Stimulated activated CD8-positive, alpha-beta memory T cell treated with anti-CD3 and anti-CD28 coated beads, Interleukin-12 subunit alpha, Interleukin-12 subunit beta, amount 100 ng/mL, for 24 hours (primary cell): ENCODE measurements around the gene IFI27.
A peak's percentile ranks its signal among the peaks of the same experiment; 100 is the strongest.

Experiments
- DNase-seq: peaks from one replicate; pipeline ENCODE4 v3.0.0-alpha.2; 2020; ENCODE audit errors: extremely low read depth

Gene IFI27

DNA sequence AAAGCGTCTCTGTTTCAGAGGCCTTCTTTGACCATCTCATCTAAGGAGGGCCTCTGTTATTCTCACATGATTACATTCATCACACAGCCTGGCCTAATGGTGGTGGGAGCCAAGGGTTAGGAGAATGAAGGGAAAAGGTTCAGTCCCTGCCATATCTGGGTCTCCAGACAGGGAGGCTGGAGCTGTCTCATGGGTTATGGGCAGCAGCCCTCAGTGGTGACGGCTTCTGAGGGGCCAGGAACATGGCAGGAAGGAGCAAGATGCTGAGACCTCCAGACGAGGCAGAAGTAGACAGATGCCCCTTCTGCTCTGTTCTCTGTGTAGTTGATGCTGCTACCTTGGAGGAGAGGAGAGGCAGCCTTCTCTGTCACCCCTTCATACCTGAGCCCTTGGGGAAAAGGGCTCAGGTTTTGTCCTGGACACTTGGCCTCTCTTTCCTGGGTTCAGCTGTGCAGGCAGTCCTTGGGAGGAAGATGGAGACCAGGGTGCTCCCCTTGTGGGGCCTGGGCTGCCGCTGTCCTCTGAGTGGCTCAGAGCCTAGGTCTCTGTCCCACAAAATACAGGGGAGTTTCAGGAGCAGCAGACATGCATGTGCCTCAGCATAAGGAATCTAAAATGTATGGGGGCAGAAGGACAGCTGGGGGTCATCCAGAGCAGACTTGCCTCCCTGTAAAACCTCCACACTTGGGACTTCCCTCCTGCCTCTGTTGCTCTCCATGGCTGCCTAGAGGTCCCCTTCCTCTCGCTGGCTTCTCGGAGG is 15.3 kb downstream of the IFI27 start:
- DNase-seq: no peak

DNA sequence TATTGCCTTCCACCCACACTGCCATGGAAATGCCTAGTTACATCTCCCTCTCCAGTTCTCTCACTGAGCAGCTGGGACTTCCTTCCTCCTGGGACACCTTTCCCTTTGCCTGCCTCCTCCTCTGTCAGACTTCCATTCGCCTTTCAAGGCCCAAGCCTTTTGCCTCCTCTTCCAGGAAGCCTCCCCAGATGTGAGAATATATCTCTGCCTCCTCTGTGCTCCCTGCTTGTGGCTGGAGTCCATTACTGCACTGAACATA is 15.8 kb downstream of the IFI27 start:
- DNase-seq: no peak

DNA sequence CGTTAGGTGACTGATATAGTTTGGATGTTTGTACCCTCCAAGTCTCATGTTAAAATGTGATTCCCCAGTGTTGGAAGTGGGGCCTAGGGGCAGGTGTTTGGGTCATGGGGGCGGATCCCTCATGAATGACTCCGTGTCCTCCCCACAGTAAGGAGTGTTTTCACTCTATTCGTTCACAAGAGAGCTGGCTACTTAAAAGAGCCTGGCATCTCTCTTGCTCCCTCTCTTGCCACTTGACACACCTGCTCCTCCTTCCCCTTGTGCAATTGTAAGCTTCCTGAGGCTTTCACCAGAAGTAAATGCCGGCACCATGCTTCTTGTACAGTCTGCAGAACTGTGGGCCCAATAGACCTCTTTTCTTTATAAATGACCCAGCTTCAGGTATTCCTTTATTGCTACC is 16.3 kb downstream of the IFI27 start:
- no peak for DNase-seq

DNA sequence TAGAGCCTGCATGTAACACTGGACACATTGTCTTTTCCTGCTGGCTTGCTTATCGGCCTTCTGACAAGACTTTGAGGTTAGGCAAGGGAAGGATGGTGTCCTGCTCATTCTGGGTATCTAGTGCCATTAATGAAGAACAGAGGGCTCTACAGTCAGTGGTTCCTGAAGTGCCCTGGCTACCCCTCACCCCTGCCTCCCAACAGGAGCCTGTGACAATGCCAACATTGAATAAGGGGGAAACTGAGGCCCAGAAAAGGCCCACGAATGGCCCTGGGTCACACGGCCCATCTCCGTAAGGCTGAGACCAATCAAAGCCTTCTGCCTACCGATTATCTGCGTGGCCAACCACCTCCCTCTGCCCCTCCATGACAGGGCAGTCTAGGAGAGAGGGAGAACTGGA is 16.8 kb downstream of the IFI27 start:
- no peak for DNase-seq

DNA sequence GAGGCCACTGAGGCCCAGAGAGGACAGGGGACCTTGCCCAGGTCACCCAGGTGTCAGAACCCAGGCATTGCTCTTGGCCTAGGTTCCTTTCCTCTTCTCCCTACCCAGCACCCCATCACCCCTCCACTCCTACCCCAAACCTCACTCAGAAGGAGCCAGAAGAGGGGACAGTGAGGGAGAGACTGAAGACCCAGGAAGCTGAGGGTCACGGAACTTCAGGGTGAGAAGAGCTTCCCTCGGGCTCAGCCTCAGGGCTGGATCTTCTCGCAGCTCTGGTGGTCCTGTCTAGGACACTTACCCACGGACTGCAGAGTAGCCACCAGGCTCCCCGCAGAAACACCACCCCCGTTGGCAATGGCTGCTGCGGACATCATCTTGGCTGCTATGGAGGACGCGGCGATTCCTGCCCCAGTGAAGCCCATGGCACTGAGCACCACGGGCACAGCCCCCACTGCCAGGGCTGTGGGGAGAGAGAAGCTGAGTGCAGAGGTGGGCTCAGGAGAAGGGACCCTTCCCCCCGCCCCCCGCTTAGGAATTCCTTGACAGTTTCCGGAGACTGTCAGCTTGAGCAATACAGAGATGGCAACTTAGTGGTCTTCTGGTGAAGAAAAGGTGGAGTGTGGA is 17.8 kb downstream of the IFI27 start:
- no peak for DNase-seq

DNA sequence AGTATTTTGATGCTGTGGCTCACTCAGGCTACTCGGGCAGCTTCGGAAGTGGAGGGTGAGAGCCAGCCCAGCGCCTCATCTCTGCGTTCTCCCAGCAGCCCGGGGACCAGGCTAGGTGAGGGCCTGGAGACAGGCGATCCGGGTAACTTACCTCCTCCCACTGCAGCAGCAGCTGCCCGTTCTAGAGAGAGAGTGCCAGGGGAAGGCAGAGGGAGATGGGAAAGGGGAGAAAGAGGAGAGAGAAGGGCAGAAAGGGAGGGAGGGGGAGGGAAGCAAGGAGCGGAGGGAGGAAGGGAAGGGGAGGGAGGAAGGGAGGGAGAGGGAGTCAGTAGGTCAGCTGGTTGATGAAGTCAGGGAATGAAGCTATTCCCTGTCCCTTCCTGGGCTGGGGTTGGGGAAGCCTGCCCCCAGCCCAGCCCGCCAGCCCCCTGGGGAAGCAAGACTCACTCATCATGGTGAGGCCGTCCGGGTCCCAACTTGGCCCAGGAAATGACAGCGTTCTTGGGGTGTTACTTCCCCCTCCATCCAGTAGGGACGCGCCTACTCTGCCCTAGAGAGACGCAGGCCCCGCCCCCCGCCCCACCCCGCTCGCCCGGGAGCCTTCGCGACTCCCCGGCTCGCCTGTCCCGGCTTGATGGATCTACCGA is 18.7 kb downstream of the IFI27 start, which contains the start of gene IFI27L2:
Gene IFI27L2, minus strand, starts transcription at position 494 of the 647 bp plus-strand sequence. Its CDS starts 40 bp downstream, at position 454.
- peak; percentile 45 for DNase-seq

DNA sequence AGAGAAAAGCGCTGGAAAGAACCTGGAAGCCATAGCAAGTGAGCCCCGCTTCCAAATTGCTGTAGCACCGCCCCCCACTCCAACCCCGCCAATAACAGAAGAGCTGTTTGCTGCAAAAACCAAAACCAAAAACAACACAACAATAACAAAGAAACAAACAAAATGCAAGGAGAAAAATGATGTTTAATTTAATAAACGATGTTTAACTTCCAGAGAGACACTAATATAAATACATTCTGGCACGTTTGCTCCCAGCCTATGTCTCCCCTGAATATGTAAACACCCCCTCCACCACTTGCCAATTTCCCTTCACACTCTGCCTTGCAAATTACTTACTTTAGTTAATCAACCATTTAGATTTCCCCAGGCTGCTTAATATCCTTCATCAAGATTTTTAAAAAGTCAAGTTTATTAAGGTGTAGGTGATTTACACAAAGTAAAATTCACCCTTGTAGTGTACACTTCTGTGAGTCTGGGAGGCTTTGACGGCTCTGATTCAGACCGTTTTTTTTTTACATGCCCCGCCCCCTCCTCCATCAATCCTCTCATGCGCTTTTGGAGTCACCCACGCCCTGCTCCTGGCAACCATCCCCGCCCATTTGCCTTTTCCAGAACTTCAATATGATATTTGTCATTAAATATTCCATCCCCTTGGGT is 19.4 kb downstream of the IFI27 start:
- DNase-seq: no peak

DNA sequence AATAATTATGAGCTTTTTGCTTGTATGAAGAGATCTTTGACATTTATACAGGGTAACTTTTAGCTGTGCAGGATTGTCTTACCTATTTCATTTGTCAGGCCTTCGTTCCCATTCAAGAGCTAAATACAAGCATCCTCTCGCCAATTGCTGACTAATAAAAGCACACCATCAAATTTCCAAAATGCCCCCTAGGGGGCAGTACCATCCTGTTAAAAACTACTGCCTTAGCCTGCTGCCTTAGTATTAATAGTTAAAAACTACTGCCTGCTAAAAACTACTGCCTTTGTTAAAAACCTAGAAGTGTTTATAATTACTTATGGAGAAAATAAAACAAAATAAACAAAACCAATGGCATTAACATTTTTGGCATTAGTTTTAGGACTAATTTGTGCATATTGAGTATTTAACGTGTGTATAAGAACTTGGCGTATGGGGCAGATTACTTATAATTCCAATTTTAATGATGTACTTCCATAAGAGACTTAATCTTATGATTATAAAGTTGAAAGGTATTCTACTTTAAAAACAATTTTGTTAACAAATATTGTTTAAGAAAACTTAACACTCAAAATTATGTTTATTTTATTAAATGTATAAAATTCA is 21.9 kb downstream of the IFI27 start:
- DNase-seq: no peak

DNA sequence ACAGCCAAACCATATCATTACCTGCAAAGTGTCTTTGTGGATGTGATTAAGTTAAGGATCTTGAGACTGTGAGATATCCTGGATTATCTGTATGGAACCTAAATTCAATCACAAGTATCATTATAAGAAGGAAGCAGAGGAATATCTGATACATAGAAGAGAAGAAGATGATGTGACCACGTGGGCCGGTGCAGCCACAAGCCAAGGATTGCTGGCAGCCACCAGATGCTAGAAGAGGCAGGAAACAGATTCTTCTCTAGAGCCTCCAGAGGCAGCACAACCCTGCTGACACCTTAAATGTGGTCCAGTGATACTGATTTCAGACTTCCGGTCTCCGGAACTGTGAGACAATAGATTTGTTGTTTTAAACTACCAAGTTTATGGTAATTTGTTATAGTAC is 24.9 kb downstream of the IFI27 start:
- no peak for DNase-seq

DNA sequence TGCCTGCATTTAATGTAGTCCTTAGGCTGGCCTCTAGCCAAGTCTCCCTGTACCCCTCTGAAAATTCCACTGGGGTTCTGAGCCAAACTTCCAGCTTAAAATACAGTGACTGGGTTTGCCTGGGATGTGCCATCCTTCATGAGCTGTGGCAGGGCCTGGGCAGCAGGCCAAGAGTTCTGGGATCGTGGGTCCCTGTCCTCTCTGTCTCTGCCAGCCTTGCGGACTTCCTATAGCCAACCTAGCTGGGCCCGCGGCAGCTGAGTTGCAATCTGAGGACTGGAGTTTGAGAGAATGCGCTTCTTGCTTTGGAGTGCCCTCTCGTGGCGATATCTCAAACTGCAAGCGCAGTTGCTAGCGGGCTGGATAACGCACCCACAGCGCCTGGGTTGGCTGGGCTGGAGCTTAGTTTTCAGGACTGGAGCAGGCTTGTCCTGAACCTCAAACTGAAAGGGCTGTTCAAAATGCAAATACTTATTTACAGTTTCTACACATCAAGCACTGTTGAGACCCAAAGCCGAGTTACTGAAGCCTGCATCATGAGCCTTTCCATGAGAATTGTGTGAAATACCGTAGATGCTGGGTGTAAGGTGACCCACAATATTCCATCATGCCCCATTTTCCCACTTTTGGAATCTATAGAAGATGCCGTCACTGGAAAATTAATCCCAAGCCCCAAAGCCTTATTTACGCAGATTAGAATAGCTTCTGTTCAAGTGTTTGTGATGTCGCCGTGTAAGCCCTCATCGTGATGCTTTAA is 26.2 kb downstream of the IFI27 start:
- peak; percentile 62 for DNase-seq

DNA sequence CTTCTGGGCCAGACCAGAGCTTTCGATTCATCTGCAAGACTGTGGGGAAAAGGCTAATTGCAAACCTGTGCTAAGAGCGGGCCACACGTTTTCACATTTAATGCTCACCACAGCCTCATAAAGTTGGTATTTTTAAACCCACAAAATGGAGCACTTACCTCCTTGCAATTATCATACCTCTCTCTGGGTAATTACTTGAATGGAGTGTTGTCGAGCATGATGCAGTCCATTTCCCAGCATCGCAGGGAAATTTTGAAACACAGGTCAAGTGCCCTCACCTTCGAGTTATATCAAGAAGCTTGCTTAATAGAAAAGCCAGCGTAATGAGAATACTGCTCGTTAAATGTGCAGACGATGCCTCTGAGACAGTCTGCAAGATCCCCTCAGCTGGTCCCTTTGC is 27.7 kb downstream of the IFI27 start:
- DNase-seq: no peak

DNA sequence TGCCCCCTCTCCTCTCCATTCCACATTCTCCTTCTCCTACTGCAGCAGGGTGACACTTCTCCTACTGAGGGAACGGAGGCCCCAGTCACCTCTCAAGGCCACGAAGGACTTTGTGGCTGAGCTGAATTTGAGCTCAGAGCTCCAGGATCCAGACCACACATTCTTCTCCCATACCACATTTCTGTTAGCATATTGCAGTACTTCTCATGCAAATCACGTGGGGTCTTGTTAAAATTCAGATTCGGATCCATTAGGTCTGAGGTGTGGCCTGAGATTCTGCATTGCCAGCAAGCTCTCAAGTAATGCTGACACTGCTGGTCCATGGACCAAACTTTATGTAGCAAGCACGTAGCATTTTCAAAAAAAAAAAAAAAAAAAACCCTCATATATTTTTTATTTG is 28.5 kb downstream of the IFI27 start:
- no peak for DNase-seq

DNA sequence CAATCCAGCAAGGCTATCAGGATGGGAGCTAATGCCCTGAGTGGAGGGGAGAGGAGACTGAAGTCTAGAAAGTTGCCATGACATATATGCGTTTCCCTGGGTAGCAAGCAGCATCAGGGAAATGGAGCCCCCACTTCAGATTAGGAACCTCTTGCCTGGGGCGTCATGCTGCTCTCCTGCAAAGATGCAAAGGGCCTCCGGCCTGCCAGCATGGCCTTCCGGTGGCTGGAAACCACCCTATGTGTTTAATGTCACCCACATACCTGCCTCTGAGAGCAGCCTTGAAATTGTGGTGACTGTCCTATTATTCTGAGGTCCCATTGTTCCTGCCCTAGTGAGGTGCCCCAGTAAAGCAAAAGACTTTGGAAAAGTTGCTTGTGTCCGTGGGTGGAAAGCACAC is 28.9 kb downstream of the IFI27 start:
- DNase-seq: no peak

DNA sequence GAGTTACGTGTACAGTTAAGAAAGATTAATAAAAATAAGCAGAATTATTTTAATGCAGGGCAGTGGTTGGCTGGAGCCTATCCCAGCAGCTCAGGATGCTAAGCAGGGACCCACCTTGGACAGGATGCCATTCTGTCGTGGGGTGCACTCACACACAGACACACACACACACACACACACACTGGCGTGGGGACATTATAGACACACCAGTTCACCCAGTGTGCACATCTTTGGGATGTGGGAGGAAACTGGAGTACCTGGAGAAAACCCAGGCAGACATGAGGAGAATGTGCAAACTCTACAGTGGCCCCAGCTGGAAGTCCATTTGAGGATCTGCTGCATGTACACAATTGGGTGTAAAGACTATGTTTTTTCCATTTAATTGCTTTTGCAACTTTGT is 31.7 kb downstream of the IFI27 start:
- DNase-seq: no peak

DNA sequence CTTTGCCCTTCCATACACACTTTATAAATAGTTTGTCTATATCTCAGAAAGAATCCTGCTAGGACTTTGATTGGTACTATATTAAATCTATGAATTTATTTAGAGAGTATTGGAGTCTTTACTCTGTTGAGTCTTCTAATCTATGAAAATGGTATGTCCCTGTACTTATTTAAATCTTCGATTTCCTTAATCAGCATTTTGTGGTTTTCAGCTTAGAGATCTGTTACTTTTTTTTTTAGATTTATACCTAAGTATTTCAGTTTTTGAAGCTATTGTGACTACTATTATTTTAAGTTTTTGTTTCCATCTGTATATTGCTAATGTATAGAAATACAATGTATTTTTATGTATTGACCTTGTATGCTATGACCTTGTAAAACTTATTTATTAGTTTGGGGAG is 32.3 kb downstream of the IFI27 start:
- no peak for DNase-seq

DNA sequence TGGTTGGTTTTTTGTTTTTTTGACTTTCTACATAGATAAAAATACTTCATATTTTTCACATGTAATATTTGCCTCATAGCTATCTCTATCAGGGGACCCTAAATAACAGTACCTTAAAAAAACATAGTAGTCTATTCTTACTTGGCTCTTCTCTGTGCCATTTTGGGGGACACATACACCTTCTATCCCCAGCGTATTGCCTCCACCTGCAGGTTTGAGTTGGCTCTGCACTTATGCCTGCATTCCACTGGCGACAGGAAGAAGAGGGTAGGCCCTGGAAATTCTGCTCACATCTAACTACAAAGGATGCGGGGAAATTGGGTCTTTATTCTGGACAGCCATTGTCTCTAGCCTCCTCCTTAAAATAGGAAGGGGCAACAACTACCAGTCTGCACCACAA is 32.7 kb downstream of the IFI27 start:
- no peak for DNase-seq

DNA sequence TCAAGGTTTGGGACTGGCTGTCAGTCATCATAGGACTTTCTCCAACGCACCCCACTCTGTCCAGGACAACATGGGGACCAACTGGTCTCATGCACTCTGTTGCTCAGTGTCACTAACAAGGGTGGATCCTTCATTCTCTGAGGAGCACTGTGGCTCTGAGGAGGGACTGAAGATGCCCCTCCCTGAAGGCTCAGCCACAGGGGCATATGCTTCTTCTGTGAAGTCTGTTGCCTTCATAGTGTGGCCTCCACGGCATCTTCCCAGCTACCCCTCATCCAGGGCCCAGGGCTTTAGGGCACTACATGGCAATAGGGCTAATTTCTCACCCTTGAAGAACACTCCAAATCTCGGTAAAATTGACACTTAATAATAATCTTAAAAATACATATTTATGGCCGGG is 33.2 kb downstream of the IFI27 start:
- no peak for DNase-seq

DNA sequence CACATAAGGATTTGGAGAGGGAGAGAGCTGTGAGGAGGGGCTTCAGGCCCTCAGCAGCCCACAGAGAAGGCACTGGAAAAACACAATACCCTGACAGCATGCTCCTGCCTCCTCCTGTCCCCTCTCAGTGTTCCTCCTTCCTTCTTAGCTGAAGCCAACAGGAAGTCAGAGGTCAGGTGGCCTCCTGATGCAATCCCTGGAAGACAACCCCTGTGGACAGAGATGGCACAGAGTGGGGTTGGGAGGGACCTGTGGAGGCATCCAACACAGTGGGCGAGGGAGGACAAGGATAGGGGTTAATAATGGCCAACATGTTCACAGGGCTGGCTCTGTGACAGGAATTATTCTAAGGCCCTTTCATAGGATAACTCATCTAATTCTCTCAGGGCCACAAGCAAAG is 34.2 kb downstream of the IFI27 start:
- DNase-seq: no peak

DNA sequence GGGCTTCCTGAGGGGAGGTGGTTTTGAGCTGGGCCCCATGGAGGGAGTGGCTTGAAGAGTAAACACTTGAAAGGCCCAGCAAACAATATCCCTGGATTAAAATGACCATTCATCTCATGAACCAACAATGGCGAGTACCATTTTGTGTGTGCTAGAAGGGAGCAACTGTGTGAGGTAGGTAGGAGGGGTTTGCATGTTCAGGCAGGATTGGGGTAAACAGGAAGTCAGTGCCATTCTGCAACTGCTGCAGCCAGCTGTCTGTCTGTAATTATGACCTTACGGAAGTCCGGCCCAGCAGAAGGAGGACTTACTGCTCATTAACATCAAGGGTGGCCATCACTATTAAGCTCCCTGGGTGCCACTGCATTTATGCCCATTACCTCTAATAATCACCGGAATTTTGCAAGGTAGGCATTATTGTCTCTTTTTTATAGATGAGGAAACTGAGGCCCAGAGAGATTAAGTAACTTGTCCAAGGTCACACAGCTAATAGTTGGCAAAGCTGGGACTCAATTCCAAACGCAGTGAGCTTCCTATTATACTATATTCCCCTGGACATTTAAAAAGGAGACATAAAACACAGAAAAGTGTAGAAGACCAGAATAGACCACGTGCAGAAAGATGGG is 35.5 kb downstream of the IFI27 start:
- no peak for DNase-seq

DNA sequence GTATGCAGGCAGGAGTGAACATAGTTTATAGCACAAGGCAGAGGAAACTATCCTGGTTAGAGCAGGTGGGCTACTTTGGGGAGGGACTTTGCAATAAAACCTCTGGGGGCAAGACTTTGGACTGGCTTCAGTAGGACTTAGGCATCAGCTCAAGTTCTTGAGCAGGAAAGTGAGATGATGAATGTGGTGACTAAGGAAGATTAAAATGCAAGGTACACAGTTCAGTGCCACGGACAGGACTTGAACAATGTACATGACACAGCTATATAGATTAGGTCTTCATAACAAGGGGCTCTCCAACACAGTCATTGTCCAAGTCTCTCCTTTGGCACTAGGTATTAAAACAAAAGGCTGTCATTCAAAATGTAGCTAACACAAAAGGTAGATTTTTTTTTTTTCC is 42.1 kb downstream of the IFI27 start:
- no peak for DNase-seq

DNA sequence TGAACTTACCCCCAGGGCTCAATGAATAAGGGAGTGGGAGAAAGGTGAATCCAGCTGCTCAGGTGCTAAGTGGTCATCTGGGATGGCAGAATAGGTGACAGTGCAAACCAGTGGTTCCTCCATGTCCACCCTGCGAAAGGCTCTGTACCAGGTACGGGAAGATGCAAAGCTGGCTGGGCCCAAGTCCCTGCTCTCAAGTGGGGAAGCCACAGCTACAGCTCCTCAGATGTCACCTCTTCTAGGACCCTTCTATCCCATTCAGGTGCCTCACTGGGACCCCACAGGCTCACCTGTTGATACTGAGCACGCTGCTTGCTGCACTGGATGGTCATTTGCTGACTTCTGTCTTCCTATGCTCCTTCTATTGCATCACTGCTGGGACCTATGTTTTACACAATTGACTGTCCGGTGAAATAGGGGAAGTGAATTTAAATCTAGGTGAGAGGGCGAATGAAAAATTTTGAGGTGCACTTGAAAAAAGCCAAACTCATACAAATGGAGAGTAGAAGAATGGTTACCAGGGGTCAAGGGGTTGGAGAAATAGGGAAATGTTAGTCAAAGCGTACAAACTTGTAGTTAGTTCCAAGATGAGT is 43.3 kb downstream of the IFI27 start:
- DNase-seq: no peak
